Occipital lobe (tissue), 2 donors: Measurements from ENCODE around the gene RBM38. TPM values are rescaled to one million over a fixed set of nuclear protein-coding genes. Genes with fewer than 3 reads are reported as not detected.

ENCODE experiments used
- DNase-seq: peaks from one replicate; lab custom pipeline; 2025; lab: John Stamatoyannopoulos, UW
- total RNA-seq: library from RNA; depleted of rRNA; stranded (reverse); fragments of >200 nt; gene quantifications from one replicate; pipeline ENCODE4 v1.2.3, GENCODE V29; 2014

RBM38 gene
- total RNA-seq, 1 donor from 2014 or later = 11.2 TPM

DNA sequence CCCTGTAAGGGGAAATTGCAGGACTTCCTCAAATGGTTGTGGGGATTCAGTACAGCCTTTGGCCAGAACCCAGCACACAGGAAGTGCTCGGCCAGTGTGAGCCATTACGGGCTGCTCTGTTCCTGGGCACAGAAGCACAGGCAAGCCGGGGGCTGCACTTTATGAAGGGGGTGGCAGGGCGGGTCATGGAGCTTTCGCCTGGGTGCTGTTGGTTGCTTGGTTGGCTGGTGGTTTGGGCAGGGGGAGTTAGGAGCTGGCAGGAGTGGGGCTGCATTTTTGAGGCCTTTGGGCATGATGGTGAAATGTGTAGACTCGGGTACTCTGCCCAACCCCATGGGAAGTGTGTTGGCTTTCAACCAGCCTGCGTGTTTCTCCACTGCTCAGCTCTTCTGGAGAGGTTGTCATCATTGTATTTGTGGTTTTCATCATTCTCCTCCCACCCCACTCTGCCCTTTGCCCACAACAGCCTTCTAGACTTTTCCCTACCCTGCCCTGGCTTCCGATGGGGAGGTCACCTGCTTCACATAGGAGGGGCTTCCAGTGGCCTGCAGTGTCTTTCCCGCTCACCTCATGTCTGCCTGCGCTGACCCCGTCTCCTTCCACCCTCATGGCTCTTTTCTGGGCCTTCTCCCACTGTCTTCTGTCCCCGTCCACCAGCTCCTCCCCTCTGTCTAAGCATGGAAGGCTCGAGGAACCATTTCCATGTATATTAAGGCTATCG, 16.1 kb upstream of the RBM38 start:
- DNase-seq = no peak

DNA sequence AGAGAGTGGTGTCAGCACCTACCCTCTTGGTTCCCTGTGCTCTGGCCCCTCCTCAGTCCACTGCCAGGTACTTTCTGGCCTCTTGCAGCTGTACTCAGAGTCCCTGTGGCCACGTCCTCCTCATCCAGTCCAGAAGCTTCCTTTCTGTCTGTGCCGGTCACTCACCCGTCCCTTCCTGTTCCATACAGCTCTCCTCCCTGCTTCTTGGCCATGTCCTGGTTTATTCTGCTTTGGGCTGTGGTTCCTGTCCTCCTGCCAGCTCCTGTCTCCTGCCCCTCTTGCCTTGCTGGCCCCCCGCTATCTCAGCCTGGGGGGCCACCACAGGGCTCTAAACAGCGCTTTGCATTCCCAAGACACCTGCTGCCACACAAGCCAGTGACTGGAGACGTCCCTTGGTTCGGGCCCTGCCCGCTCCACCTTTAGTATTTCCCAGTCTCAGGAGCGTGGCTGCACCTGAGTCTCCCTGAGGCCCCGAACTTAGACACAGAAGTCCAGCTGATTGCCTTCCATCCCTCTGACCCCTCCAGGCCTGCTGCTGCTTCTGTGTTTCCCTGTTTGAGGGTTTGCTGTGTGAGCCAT, 15.5 kb upstream of the RBM38 start:
- no peak for DNase-seq

DNA sequence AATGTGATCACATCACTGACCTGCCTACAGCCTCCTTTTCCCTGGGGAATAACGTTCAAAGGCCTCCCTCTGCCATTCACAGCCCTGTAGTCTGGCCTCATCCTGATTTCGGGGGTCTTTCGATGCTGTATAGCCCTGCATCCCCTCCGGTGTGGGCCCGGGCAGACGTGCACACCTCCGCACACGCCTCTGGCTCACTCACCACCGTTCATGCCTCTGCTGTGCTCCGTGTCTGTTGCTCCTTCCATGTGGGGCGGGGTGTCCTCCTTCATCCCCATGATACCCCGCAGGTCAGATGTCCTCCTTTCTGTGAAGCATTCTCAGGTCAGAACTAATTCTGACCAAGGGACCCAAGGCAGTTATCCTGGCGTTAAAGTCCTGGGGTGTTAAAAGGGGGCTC, 13.8 kb upstream of the RBM38 start:
- no peak for DNase-seq

DNA sequence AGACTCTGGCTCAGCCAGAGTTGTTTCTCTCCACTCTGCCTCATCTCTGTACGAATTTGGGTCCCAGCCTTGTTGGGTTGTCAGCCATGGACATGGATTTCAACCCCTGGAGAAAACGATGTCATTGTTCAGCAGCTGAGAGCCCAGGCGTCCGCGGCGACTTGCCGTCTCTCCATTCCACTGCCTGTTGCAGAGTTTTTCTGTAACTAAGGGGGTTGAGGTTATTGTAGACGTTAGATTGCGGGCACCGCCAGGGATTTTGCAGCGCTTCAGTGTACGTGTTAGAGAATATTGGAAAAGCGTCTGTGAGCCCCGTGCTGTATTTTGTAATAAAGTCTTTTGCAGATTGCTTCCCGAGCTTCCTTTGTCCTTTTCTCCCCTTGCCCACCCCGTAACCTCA, 13.1 kb upstream of the RBM38 start:
- no peak for DNase-seq

DNA sequence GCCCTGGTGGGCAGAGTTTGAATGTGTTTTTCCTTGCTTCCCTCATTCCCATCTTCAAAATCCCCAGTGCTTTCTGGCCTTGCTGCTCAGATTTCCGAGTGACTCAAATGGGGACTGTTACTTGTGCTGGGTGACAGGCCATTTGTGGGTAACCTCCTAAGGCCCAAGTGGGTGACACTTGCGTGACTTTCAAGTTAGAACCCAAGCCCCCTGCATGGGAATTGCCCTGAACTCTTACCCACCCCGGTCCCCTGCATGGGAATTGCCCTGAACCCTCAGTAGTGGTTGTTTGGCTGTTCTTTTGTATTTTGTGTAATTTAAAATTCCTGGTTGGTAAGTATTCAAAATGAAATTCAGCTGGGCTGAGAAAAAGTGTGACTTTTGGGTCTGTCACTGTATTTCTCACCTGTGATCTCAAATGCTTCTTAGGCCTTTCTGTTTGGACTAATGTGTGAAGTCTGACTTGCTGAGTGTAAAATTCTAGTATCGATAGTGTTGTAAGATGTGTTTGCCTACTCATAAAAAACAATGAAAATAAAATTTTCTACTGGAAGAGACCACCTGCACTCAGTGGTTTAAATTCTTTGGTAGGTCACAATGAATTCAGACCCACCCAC, 12.4 kb upstream of the RBM38 start:
- DNase-seq = no peak

DNA sequence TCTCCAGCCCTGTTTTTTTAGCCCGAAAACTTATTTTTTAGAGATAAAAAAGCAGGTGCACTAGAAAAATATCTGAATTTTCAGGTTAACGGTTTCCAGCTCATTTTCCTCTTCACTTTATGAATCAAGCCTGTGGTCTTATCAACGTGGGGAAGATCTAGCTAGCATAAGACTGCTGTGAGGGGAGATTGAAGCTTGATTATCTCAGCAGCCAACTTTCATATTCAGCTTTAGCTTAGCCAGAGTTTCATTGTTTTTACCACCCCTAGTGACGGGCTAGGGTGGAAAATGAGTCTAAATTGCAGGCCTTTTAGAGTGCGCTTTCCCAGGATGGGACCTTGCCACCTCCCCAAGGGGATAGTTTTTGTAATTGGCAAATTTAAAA, 11.9 kb upstream of the RBM38 start:
- no peak for DNase-seq

DNA sequence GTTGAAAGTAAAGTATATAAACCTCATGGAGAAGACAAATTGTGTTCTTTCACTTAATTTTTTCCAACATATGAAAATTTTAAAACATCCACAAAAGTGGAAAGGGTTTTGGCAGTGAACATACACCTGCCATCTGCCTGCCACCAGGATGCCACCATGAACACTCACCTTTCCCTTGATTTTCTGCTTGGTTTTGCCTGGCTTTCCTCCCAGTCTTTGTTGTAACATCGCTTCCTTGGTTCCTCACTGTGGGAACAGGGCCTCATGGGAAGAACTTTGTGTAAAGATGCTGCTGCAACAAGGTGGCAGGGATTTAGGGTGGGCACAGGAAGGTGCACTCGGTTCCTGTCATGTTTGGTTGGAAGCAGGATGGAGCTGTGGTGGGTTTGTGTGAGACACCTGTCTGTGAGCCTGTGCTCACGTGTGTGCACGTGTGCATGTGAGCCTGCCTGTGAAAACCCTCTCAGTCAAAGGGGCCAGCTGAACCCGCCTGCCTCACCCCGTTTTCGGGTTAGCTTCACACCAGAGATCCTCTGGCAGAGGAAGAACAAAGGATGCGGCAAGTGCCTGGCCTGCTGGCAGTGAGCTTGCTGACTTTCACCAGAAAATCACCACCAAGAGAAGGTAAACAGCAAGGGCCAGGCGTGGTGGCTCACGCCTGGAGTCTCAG, 11.0 kb upstream of the RBM38 start:
- no peak for DNase-seq

DNA sequence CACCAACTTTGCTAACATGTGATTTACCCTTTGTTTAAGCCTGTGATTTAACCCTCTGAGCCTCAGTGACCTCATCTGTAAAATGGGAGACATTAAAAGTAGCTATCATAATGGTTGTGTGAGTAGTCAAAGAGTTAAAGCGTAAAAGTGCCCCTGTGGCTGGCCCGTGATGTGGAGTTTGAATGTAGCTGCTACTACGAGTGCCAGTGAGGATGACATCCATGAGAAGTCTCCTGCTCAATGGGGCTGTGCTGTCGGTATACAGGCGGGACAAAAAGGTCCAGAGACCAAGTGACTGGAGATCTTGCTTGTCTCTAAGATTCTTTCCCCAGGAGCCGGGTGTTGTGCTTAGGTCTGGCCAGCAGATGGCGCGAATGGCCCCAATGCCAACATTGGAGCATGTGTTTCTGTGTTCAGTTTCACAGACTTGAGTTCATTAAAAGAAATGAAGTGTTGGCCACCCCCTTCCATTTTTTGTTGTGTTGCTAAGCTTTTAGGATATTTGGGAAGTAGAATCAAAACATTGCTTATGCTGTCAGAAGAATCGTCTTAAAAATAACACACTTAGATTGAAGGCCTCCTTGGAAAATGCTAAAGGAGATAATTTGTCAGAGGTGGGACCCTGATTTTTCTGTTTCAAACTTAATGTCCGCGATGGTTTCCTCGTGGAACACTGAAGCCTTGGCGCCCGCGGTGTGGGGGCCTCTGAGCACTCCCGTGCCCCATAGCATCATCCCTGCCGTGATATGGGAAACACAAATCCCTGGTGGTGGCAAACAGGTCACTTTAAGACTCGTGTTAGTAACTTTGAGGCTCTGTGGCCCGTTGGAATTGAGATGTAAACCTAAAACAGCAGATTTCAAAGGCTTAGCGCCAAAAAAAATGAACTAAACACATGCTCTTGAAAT, 9.3 kb upstream of the RBM38 start:
- DNase-seq = peak; percentile 64

DNA sequence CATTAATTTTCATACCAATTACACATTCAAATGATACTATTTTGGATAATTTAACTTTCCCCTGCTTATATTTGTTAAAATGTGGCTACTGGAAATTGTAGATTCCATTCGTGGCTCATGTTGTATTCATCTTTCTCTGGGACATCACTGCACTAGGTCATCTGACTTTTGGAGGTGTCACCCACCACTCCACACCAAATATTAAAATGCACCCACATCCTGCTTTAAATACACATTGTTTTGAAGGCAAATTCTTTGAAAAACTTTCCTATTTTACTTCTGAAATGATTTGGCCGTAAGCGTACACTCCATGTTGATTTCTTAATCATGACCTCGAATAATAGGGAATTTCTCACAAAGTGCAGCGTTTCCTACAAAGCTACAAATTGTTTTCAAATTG, 8.7 kb upstream of the RBM38 start:
- DNase-seq = no peak

DNA sequence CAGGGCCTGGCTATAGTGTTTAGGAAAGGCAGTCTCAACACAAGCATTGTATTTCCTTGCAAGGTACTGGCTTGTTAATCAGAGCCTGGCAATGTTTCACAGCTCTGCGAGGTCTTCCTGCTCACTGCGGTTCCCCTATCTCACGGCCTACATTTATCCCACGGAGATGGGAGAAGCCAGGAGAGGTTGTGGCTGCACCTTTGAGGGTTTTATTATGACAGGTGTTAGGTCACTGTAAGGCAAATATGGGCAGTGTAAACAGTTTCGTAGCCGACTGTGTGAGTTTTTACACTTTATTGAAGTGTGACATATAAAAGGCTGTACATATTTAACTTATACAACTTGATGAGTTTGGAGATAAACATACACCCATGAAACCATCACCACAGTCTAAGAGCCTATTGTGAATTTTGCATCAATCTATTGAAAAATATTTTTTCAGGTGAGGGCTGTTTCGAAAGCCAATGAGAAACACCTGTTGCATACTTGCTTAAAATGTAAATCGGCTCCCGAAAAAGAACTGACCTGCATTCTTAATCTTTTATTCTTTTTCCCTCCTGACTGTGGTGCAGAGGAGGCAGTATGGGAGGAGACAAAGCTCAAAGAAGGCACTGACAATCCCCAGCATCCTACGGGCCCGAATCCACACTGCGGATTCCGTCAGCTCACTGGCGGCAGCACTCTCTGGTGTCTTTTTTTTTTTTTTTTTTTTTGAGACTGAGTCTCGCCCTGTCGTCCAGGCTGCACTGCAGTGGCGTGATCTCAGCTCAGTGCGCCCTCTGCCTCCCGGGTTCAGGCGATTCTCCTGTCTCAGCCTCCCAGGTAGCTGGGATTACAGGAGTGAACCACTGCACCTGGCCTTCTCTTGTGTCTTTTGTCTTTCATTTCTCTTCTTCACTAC, 7.5 kb upstream of the RBM38 start:
- DNase-seq = no peak

DNA sequence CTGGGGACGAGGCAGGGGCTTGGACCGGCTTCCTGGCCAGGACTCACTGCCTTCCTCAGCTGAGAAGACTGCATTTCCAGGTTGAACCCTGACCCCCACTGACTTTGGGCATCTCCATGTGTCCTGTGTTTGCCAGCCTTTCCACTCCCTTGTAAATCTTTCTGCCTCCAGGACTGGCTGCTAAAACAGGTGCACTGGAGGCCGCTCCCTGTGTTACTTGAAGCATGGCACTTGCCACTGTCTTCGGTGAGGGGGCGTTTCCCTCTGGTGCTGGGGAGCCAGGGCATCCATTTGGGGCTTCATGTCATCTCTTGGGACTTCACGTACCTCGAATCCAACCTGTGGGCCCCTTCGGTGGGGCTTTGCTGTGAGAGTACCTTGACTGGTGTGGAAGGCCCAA, 6.7 kb upstream of the RBM38 start:
- DNase-seq = no peak

DNA sequence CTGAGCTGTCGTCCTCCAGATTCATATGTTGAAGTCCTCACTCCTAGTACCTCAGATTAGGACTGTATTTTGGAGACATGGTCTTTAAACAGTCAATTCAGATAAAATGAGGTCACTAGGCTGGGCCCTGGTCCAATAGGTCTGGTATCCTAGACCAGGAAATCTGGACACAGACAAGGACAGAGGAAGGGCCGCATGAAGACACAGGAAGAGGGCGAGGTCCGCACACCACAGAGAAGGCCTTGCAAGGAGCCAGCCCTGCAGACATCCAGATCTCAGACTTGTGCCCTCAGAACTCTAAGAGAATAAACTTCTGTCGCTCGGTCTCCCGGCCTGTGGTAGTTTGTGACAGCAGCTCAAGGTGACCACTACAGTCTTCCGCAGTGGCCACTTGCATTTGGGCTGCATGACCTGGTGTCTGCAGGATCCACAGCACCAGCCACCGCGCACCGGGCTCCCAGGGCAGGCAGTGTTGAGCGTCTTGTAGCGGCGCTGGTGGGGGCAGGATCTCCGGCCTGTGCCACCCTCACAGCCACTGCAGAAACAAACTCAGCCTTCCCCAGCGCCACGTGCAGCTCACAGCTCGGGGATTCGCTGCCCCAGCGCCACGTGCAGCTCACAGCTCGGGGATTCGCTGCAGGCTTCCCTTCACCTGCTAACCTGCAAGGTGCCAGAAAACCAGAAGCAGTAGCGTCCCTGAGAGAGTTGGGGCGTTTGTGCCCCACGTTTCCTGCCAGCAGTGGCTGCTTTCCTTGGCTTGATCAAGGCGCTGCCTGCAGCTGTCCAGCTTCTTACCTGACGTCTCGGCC, 6.0 kb upstream of the RBM38 start:
- DNase-seq = no peak

DNA sequence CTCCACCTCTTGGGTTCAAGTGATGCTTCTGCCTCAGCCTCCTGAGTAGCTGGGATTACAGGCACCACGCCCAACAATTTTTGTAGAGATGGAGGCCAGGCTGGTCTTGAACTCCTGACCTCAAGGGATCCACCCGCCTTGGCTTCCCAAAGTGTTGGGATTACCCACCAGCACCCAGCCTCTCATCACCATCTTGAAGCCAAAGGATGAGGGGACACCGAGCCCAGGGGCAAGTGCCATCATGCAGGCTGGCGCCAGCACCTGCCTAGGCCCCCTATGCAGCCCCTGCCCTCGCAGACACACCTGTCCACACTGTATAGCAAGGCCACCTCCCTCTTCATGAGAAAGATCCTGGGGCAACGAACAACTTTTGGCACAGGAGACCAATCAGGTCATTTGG, 5.3 kb upstream of the RBM38 start:
- DNase-seq = no peak

DNA sequence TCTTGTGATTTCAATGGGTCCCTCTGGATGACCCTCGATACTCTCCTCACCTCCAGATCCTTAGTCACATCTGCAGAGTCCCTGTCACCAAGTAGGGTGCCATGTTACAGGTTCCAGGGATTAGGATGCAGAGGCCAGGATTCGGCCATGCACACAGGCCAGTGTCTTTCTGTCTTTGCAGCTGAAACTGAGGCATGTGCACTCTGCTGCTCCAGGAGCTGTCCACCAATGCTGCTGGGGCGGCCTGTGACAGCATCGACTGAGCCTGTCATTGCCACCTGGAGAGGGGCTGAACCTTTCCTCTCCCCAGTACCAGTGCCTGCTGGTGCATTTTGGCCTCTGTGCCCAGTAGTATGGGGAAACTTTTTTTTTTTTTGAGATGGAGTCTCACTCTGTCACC, 4.4 kb upstream of the RBM38 start:
- DNase-seq = no peak

DNA sequence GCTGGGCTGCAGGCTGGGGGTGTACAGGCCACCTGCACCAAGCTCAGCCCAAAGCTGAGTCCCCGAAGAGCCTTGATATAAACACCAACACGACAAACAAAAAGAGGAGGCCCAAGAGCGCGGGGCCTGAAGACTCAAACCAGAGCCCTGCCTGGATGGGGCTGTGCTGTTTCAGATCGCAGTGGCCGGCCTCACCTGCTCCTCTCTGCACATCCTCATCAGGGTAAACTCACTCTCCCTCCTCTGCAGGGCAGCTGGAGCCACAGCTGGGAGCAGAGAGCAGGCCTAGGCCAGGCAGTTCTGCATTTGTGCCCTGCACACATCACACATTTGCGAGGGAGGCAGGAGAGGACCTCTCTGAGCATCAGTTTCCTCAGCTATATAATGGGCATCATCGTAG, 3.7 kb upstream of the RBM38 start:
- no peak for DNase-seq

DNA sequence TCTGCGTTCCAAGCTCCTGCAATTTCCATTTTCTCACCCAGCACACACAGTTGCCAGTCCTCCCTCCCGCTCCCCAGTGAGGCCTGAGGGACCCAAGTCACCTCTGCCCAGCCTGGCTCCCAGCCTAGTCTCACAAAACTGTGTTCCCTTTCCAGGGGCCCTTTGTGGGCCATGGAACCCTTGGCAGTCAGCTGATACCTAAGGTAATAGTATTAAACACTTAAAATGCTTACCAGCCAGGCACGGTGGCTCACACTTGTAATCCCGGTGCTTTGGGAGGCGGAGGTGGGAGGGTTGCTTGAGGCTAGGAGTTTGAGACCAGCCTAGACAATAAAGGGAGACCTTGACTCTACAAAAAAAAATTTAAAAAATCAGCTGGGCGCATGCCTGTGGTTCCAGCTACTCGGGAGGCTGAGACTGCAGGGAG, 3.2 kb upstream of the RBM38 start:
- DNase-seq = no peak

DNA sequence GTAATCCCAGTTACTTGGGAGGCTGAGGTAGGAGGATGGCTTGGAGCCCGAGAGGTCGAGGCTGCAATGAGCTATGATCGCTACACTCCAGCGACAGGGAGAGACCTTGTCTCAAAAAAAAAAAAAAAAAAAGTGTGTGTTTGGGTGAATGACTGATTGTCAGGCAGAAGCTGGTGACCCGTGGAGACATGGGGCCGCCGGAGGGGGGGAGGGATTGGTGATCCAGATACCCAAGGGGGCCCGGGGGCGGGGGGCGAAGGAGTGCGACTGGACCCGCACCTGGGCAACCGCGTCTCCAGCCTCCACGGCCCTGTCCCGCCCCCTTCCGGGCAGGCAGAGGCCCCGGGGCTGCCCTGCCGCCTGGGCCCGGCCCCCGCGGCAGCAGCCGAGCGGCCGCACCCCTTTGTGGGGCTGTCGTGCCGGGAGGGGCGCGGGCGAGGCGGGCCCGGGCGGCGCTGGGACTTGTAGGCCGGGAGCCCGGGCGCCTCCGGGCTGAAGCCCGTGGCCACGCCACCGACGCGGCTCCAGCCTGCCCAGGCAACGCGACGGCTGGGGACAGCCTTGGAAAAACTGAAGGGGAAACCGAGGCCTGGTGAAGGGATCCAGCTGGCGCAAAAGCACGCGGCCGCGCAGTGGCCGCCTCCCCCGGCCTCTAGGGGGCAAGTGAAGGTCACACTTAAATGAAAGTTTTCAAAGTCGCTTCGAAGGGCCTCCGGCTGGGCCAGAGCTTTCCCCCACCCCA, 2.1 kb upstream of the RBM38 start:
- no peak for DNase-seq

DNA sequence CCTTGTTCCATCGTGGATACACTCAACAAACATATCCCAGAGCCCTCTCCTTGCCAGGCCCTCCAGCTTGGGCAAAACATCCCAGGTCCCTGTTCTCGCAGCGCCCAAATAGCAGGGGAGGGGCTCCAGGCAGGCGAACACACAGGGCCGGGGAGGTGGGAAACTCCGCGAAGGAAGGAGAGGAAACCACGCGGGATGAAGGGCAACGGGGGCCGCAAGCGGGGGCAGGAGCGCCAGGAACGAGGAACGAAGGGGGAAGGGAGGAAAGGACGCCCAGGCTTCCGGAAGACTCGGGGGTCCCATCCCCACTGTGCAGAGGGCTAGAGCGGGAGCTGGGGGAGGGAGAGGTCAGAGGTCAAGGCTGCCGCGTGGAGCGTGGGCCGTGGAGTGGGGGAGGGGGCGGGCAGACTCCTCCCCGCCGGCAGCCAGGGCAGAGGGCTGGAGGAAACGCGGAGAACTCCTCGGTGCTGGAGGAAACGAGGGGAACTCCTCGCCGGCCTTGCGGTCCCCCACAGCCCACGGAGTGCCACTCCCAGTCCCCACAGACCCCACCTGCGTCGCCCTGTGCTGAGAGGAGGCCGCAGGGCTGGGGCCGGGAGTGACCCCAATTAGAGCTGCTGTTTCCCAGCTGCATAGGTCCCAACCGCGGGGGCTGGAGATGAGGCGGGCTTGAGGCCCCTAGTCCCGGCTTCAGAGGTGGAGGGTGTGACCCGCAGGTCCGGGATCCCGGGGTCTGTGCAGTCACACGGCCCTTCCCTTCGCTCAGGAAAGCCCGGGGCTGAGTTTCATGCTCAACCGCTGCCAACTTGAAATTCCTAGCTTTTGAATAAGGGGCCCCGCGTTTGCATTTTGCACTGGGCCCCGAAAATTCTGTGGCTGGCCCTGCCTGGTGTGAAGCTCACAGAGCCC, 1.2 kb upstream of the RBM38 start:
- DNase-seq = no peak
